SH-SY5Y (cell line): ENCODE data around the gene NAGPA.

Source experiments
- GATA2 ChIP-seq: IDR thresholded peaks from 2 replicates; pipeline ENCODE4 v1.6.1; 2011; ENCODE audit warnings: mild to moderate bottlenecking, low read depth, low read length
- GATA3 ChIP-seq: IDR thresholded peaks from 2 replicates; pipeline ENCODE4 v1.6.1; 2011; ENCODE audit warnings: low read depth, mild to moderate bottlenecking, low read length, moderate library complexity

- no peak for TF ChIP-seq GATA2
- no peak for TF ChIP-seq GATA3
Observed at GRCh38 chr16:5026664-5027063, 7.1 kb downstream of the NAGPA start.
